NCI-H2029 treated with DMSO at 0.1 percent for 48 hours (cell line): ENCODE results near the gene EEF2K.

Experiments
- DNase-seq: peaks from one replicate; lab custom pipeline; 2025; lab: John Stamatoyannopoulos, UW

Gene EEF2K

DNA sequence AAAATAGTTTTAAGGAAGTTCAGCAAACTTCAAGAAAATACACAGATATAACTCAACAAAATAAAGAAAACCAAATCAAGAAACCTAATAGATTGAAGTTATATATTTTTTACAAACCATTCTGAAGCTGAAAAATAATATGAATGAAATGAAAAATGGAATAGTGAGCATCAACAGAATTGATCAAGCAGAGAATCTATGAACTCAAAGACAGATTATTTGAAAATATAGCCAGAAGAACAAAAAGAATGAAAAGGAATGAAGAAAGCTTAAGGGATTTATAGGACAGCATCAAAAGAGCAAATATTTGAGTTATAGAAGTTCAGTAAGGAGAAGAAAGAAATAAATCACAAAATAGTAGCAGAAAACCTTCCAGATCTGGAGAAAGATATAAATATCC lies 130.5 kb downstream of the EEF2K start:
- DNase-seq, result no peak

GRCh38 chr16:22337045-22337444 lies 131.0 kb downstream of the EEF2K start:
- no peak for DNase-seq

GRCh38 chr16:22337849-22338635 lies 132.0 kb downstream of the EEF2K start:
- DNase-seq, result no peak
